Bronchial epithelial cell (primary cell): Measurements from ENCODE around the gene JARID2. TPM values are rescaled to one million over a fixed set of nuclear protein-coding genes. Genes with fewer than 3 reads are reported as not detected.
A peak's percentile ranks its signal among the peaks of the same experiment; 100 is the strongest.

ENCODE experiments used
- DNase-seq: peaks from one replicate; pipeline ENCODE4 v3.0.0-alpha.2; 2010; ENCODE audit warnings: low read depth
- FAIRE-seq: peaks from 2 replicates; lab custom pipeline; 2011; peaks lifted over from hg19 to GRCh38; lab: Jason Lieb, UNC
- H3K27me3 ChIP-seq: 2 replicates; pipeline ENCODE4 v1.5.1; 2011; ENCODE audit warnings: low read length; ENCODE audit not compliant: control insufficient read depth, insufficient read depth
- H3K36me3 ChIP-seq: 2 replicates; pipeline ENCODE4 v1.5.1; 2011; ENCODE audit warnings: low read length; ENCODE audit not compliant: control insufficient read depth, insufficient read depth
- H3K4me3 ChIP-seq: 2 replicates; pipeline ENCODE4 v1.5.1; 2011; ENCODE audit warnings: mild to moderate bottlenecking, low read depth, low read length, control low read depth
- total RNA-seq: library from RNA; depleted of rRNA; stranded (reverse); fragments of >200 nt; gene quantifications from 2 replicates; pipeline ENCODE4 v1.2.1, GENCODE V29; 2014
- TF ChIP-seq, protein P1 (sequence below): IDR thresholded peaks from 2 replicates; pipeline ENCODE4 v1.5.1; 2011; ENCODE audit warnings: mild to moderate bottlenecking, moderate library complexity, low read length, control low read depth, inconsistent platforms; ENCODE audit not compliant: insufficient read depth, severe bottlenecking

JARID2 gene
- total RNA-seq, 1 donor from 2014 or later = 29.2 TPM

DNA sequence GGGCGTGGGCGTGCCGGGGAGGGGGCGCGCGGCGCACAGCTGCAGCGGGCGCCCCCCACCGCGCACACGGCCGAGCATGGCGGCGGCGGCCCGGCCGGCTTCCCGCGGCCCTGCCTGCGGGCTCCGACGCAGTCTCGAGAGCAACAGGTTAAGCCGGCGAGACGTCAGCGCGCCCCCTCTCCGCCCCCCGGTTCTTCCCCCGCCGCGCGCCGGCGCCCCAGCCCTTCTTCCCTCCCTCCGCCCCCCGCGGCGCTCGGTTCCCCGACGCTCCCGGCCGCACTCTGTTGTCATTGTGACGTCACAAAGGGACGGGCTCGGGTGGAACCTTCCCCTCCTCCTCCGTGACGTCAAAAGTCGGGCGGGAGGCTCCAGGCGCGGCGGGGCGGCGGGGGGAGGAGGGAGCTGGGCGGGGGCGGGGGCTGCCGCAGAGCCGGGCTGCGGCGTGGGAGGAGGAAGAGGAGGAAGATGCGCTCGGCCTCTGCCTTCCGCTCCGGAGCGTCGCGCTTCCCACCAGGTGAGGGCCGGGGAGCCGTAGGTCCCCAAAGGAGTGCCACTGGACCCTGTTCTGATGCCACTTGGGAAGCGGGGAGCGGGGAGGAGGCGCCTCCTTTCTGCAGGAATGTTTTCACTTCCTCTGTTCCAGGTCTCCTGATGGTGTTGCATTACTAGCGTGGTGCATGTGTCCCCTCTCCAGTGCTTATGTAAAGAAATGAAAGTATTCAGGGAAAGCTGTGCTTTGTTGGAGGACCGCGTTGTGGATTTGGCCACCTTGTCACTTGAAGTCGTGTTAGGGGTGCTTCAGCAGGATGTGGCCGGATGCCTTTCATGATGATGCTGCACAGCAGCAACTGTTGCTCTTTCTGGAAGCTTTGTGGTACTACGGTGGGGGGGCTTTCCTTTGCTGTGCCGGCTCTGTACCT is 2.8 kb downstream of the JARID2 start:
- peak overlapping the region; percentile 95 for H3K4me3 ChIP-seq
- TF ChIP-seq, protein P1, sequence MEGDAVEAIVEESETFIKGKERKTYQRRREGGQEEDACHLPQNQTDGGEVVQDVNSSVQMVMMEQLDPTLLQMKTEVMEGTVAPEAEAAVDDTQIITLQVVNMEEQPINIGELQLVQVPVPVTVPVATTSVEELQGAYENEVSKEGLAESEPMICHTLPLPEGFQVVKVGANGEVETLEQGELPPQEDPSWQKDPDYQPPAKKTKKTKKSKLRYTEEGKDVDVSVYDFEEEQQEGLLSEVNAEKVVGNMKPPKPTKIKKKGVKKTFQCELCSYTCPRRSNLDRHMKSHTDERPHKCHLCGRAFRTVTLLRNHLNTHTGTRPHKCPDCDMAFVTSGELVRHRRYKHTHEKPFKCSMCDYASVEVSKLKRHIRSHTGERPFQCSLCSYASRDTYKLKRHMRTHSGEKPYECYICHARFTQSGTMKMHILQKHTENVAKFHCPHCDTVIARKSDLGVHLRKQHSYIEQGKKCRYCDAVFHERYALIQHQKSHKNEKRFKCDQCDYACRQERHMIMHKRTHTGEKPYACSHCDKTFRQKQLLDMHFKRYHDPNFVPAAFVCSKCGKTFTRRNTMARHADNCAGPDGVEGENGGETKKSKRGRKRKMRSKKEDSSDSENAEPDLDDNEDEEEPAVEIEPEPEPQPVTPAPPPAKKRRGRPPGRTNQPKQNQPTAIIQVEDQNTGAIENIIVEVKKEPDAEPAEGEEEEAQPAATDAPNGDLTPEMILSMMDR = peak; percentile 55
- peak; percentile 80 for DNase-seq
- H3K27me3 ChIP-seq = no peaks in the 10 kb centered on the region
- no peak for FAIRE-seq
- no peaks in the 10 kb centered on the region for H3K36me3 ChIP-seq

DNA sequence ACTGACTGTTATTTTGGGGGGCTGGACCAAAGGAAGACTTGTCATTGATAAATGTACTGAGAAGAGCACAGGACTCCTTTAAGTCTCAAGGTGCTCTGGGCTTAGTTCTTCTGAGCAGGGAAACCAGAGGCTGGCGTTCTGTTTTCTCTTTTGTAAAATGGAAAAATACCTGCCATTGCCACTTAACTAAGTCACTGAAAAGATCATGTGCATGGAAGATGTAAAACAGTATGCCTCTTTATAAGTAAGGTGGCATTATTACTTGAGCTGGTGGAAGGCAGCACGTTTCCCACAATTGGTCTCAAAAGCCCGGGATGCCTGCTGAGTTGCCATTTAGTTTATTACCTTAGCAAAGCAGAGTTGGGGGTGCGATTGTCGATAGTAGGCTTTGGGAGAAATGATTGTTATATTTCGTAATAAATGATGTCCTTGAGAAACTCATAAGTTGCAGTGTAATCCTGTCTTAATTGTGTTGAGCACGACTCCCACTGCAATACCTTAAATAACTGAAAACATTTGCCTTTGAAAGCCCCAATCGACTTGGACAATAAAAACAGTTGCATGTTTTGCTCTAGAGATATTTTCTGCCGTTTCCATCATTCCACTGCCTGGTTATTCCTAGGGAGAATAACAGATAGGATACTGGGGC is 3.6 kb downstream of the JARID2 start:
- Histone ChIP-seq H3K36me3 (peaks cover 3% of the 10 kb centered on the region), H3K27me3 (no peaks in the 10 kb centered on the region), H3K4me3 (peak overlapping the region; percentile 95)
- TF ChIP-seq, protein P1 = no peak
- DNase-seq = peak; percentile 17
- FAIRE-seq = no peak

DNA sequence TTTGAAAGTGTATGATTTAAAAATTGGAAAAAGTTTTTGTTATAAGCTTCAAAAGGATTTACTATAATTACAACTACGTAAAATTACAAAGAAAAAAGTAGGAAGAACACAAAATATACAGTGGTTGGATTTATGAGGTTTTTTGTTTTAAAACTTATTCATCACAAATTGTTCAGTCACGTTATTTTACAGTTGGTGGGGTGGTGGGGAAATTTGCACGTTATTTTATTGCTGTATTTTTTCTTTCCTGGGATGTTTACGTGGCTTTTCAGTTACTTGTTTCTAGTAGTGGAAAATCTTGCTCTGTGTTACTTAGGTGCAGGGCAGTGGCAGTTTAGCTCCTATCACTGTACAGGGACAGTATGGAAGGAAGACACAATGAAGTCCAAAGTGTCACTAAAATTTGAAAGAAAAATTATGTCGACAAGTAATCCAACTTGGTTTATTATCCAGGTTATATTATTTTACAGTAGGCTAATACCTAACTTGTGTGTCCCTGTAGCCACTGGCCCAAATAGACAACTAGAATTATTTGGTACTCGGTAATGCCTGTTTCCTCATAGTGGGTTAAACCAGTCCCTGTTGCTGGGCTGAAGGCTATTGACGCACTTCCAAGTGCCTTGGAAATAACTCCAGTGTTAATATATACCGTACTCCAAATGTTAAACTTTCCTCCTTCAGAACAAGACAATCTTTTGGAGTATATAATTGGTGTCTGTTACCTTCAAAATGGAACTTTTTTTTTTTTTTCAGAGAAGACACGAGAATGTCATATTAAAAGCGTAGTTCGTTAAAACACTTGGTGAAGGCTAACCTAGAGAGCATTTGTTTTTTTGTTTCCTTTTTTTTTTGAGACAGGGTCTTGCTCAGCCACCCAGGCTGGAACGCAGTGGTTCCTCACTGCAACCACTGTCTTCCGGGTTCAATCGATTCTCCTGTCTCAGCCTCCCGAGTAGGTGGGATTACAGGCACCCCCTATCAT is 4.6 kb downstream of the JARID2 start:
- DNase-seq (no peak), FAIRE-seq (no peak)
- peaks cover 3% of the 10 kb centered on the region for H3K36me3 ChIP-seq
- TF ChIP-seq, protein P1 = no peak
- H3K27me3 ChIP-seq = no peaks in the 10 kb centered on the region
- no peak overlapping the region for H3K4me3 ChIP-seq

DNA sequence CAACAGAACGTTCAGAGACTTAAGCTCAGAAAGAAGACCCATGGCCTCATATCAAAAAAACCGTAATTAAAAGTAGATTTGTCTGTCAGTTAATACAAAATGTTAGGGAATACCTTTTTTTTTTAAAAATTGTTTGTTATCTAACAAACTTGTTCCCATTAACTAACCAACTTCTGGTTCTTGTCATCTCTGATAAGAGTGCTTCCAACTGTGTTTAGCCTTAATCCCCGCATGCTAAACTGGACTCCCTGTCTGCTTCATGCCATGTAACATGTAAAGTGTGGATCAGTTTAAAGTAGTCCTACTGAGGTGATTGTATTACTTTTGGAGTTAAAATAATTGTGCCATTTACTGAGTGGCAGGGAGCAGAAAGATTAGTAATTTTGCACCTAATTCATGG is 6.3 kb downstream of the JARID2 start:
- no peak for DNase-seq
- Histone ChIP-seq H3K36me3 (peaks cover 3% of the 10 kb centered on the region), H3K4me3 (no peak overlapping the region), H3K27me3 (no peaks in the 10 kb centered on the region)
- TF ChIP-seq, protein P1 = no peak
- no peak for FAIRE-seq

DNA sequence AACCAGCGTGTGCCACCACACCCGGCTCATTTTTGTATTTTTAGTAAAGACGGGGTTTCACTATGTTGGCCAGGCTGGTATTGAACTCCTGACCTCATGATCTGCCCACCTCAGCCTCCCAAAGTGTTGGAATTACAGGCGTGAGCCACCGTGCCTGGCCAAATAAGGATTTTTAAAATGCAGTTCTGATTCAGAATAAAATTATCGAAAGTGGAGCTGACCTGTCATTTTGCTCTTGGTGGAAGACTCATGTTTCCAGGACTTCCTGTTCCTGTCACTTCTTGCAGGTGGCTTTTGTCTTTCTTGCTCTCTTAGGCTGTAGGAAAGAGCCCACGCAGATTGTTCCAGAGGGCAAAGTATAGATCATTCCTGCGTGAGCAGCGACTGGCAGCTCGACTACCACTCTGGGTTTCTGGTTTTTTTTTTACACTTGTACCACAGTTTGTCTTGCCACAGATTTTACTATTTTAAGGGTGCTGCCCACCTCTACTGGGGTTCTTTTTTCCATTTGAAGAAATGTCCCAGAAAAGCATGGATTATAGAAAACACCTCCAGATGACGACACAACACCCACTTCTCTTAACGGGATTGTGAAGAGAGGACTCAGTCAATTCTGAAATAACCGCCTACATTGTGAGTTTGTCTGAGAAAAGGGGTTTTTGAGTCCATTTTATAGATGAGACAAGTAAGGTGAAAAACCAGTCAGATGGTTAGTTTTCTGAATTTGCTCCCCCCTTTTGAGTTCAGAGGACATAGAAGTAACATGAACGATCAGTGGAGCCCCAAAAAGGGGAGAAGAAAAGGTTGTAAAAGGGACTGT is 7.5 kb downstream of the JARID2 start:
- DNase-seq = no peak
- Histone ChIP-seq H3K4me3 (no peak overlapping the region), H3K27me3 (no peaks in the 10 kb centered on the region), H3K36me3 (peaks cover 3% of the 10 kb centered on the region)
- no peak for FAIRE-seq
- TF ChIP-seq, protein P1 = no peak
